CD4-positive, alpha-beta T cell treated with Interleukin-6 at 100 ng/mL for 8 hours (primary cell): ENCODE results near the gene TEAD3.

Source experiments
- DNase-seq: peaks from one replicate; pipeline ENCODE4 v3.0.0-alpha.2; 2020; ENCODE audit warnings: mixed read lengths, low spot score

The TEAD3 gene

DNA sequence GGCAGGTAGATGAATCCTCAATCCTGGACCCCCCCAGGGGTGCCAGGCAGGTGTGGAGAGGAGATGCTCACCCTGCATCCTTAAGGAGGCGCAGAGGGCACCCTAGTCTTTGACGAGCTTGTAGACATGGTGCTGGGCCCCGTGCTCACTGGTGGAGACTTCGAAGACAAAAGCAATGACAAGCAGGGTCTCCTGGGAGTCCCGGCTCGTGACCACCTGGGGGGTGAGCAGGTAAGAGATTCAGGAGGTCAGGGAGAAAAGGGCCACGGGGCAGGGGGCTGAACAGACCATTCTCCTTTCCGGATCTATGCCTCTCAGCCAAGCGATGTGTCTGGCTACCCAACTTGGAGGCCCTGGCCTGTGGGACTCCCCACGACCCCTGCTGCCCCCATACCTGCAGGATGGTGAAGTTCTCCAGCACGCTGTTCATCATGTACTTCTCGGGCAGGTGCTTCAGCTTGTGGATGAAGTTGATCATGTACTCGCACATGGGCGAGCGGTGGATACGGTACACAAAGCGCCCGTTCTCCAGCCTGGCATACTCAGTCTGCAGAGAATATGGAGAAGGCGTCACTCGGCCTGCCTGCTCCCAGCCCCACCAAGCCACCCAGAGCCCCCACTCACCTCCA is 21.8 kb downstream of the TEAD3 start:
- DNase-seq: no peak

DNA sequence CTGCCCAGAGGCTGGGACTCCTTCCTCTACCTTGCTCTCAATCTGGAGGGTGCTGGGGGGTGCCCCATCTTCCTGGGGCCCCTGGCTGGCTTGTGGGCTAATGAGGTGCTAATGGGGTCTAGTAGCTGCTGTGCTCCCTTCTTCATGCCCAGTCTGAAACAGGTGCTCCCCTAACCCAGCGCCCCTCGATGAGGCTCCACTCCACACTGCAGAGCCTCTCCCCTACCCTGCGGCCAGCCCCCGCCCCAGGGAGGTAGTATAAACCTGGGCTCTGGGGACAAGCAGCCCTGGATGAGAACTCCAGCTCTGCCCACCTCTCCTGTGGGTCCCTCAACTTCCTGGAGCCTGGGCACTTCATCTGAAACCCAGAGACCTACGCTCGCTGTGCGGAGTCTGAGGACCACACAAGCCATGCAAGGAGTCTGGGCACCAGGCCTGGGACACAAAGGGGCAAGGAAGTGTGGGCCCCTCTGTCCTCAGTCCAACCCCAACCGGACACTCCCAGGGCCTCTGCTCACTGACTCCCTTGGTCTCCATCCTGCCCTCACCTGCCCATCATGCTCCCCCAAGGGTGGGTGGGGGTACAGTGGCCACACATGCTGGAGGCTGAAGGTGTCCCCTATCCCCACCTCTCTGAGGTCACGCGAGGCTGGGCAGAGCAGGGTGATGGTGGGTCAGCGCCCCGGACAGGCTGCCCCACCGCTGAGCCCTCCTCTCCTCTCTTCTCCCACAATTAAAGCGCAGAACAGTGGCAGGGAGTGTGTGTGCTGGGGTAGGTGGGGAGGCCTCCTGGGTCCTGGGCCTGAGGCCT is 22.5 kb downstream of the TEAD3 start:
- no peak for DNase-seq

DNA sequence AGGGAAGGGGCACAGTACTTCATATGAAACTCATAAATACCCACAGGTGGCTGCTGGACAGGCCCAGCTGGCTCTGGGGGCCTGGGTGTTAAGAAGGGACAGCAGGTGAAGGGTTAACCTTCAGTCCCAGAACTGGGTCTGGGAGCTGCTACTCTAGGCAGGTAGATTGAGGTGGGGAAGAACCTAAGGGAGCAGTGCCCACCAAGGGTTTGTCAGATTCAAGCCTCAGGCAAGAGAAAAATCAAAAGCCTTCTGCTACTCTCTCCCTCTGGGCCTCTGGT is 23.1 kb downstream of the TEAD3 start:
- no peak for DNase-seq

DNA sequence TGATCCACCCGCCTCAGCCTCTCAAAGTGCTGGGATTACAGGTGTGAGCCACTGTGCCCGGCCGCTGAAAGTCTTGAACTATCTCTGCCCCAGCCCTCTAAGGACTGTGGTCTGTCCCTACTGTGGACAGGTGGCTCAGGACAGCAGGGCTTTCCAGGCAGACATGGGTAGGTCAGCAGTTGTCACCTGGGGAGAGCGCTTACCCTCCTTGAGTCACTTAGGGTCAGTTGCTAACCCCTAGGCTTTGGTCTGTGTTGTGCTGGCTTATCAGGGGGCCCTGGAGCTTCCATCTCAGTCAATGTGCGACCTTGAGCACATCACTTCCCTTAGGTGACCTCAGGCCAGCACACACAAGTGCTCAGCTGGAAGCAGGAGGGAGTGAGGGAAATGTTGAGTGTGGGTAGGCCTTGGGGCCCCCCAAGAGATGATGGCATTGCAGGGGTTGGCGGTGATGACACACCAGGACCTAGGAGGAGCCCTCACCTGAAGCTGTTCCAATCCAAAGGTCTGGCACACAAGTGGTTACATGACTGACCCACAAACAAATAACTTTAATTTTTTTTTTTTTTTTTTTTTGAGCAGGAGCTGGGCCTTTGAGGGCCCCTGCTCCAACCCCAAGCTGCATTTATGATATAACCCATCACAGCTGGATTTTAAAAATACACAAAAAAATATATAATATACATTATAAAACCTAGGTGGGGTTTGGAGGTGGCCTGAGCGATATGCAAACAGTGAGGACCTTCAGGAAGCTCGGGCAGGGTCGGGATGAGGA is 23.6 kb downstream of the TEAD3 start:
- DNase-seq: no peak

GRCh38 chr6:35471836-35472345 is 25.0 kb downstream of the TEAD3 start:
- no peak for DNase-seq

GRCh38 chr6:35470663-35471120 is 26.2 kb downstream of the TEAD3 start:
- no peak for DNase-seq

GRCh38 chr6:35469751-35470662 is 26.9 kb downstream of the TEAD3 start:
- DNase-seq: no peak

DNA sequence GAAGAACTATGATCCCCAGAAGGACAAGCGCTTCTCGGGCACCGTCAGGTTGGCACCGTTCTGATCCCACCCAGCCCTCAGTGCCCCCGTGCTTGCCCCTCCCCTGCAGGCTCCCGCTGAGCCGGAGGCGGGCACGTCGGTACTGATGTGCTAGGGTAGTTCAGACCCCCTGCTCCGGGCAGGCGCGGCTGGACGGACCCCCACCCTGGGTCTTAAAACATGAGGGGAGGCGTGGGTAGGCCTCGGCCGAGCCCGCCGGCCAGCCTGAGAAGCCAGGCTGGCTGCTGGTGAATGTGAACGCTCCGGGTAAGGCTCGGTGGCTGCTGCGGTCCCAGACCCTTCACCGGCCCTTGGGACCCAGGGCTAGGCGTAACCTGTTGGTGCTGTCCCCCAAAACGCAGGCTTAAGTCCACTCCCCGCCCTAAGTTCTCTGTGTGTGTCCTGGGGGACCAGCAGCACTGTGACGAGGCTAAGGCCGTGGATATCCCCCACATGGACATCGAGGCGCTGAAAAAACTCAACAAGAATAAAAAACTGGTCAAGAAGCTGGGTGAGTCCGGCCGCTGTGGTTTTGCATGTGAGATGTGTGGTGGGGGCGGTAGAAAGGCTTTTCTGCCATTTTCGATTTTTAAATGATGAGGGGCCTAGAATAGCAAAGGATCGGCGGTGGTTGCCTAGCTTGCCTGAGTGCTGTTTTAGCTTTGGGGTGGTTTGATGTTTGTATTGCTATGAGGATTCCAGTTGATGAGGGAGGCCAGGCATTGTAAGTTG is 27.7 kb downstream of the TEAD3 start:
- DNase-seq: no peak

- DNase-seq: peak; percentile 97
These were observed 28.5 kb downstream of the TEAD3 start, which contains the start of gene RPL10A for GRCh38 chr6:35468181-35468979. Gene RPL10A (plus strand): TSS chr6:35468401. CDS start chr6:35468435, 34 bp downstream.

- DNase-seq: no peak
These were observed 31.2 kb downstream of the TEAD3 start for GRCh38 chr6:35465646-35466045.

GRCh38 chr6:35463292-35463691 is 33.6 kb downstream of the TEAD3 start:
- DNase-seq: no peak

- no peak for DNase-seq
These were observed 35.6 kb downstream of the TEAD3 start for GRCh38 chr6:35461270-35461669.

DNA sequence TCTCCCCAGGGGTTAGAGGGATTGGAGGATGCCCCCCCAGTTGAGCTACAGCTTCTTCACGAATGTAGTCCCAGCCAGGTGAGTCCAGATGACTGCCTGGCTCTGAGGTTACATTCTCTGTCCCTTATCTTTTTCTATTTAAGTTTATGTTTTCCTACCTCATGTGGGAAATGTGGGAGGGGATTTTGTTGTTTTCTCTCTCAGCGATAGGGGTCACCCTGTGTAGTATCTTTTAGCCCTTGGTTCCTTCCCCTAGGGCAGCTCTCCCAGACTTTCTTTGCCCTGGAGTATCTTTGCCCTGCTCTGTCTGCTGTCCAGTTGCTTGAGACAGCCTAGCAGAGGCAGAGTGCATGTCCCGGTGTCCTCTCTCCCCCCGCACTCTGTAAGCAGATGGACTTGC is 39.0 kb downstream of the TEAD3 start:
- DNase-seq: no peak

- DNase-seq: no peak
These were observed 42.3 kb downstream of the TEAD3 start for GRCh38 chr6:35454391-35455110.

DNA sequence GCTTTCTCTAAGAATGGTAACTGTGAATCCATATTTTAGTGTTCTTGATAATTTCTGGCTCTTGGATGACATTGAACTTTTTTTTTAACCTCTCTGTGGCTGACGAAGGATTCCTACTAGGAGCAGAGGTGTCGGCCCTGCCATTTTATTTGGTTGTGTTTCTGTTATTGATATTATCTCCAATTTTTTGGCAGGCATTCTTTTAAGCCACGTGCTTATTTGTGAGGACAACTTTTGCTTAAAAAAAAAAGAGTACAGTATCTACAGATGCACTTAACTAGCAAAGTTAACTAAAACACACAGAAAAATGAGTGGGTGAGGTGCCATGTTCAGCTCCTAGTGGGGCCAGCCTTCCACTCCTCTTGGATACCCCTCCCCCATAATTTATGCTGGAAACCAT is 43.6 kb downstream of the TEAD3 start:
- no peak for DNase-seq

DNA sequence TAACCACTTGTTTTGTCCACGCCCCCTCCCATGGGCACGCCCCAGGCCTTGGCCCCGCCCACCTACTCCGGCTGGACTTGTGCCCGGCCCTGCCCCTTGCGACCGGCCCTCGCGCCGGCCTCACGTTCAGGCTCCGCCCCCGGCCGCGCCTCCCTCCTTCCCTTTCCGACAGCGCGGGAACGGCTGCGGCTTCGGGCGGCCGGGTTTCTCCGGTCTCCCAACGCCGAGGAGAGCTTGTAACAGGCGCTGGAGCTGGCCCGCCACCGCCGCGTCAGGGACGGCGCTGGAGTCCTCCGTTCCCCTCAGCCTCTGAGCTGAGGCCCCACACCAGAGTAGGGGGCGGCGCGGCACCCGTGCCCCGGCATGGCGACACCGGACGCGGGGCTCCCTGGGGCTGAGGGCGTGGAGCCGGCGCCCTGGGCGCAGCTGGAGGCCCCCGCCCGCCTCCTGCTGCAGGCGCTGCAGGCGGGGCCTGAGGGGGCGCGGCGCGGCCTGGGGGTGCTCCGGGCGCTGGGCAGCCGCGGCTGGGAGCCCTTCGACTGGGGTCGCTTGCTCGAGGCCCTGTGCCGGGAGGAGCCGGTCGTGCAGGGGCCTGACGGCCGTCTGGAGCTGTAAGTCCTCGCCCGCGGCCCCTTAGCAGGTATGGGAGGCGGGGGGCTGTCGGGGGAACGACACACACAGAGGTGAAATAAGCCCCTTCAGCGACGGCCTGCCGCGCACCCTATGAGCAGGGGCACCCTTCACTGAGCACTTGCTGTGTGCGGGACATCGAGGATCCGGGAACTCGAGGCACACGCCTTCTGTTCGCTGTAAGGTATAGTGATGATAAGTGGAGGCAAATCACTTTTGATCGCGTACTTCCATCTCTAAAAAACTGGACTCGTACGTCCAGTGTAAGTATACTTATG is 44.4 kb downstream of the TEAD3 start, which contains the start of gene FANCE:
Gene FANCE, plus strand, starts transcription at position 156 of the 908 bp plus-strand sequence. Its CDS starts 208 bp downstream, at position 364.
- peak; percentile 90 for DNase-seq

GRCh38 chr6:35451354-35452182 is 45.3 kb downstream of the TEAD3 start:
- no peak for DNase-seq
